H9 (cell line): Measurements from ENCODE around the gene ADSS1. TPM values are rescaled to one million over a fixed set of nuclear protein-coding genes. Genes with fewer than 3 reads are reported as not detected.

Experiments
- DNase-seq: peaks from one replicate; pipeline ENCODE4 v3.0.0-alpha.2; 2017
- H2AFZ ChIP-seq: one replicate; pipeline ENCODE4 v1.6.1; 2013; ENCODE audit warnings: mild to moderate bottlenecking, low read length, control low read depth, moderate library complexity
- H2AK5ac ChIP-seq: 2 replicates; pipeline ENCODE4 v1.6.1; 2013; ENCODE audit warnings: low read length, control low read depth, mixed read lengths; ENCODE audit not compliant: insufficient read length
- H2BK120ac ChIP-seq: one replicate; pipeline ENCODE4 v1.6.1; 2013; ENCODE audit warnings: low read depth, mild to moderate bottlenecking, low read length, control low read depth, inconsistent platforms; ENCODE audit not compliant: poor library complexity, severe bottlenecking
- H2BK12ac ChIP-seq: 2 replicates; pipeline ENCODE4 v1.6.1; 2013; ENCODE audit warnings: low read length, control low read depth, mixed read lengths, low read depth; ENCODE audit not compliant: insufficient read length
- H2BK15ac ChIP-seq: 2 replicates; pipeline ENCODE4 v1.6.1; 2013; ENCODE audit warnings: low read depth, low read length, control low read depth
- H2BK20ac ChIP-seq: one replicate; pipeline ENCODE4 v1.6.1; 2013; ENCODE audit warnings: low read depth, mild to moderate bottlenecking, low read length, control low read depth, inconsistent platforms; ENCODE audit not compliant: poor library complexity, severe bottlenecking
- H2BK5ac ChIP-seq: 2 replicates; pipeline ENCODE4 v1.6.1; 2013; ENCODE audit warnings: low read length, control low read depth, mixed read lengths; ENCODE audit not compliant: insufficient read length
- H3K14ac ChIP-seq: 2 replicates; pipeline ENCODE4 v1.6.1; 2013; ENCODE audit warnings: low read length, control low read depth; ENCODE audit not compliant: insufficient read depth
- H3K18ac ChIP-seq: 2 replicates; pipeline ENCODE4 v1.6.1; 2013; ENCODE audit warnings: low read depth, mild to moderate bottlenecking, mixed read lengths, low read length, control low read depth; ENCODE audit not compliant: insufficient read length
- H3K23ac ChIP-seq: 2 replicates; pipeline ENCODE4 v1.6.1; 2013; ENCODE audit warnings: low read length, control low read depth, mixed read lengths, low read depth; ENCODE audit not compliant: insufficient read length
- H3K23me2 ChIP-seq: 2 replicates; pipeline ENCODE4 v1.6.1; 2013; ENCODE audit warnings: low read depth, mild to moderate bottlenecking, mixed read lengths, low read length, control low read depth; ENCODE audit not compliant: insufficient read length, poor library complexity, severe bottlenecking
- H3K27ac ChIP-seq: 2 replicates; pipeline ENCODE4 v1.5.1; 2013; ENCODE audit warnings: low read length, control low read depth, mixed read lengths, low read depth; ENCODE audit not compliant: insufficient read length
- H3K27me3 ChIP-seq: 2 replicates; pipeline ENCODE4 v1.6.1; 2013; ENCODE audit warnings: low read length, control low read depth, inconsistent platforms; ENCODE audit not compliant: insufficient read depth
- H3K4ac ChIP-seq: 2 replicates; pipeline ENCODE4 v1.6.1; 2013; ENCODE audit warnings: low read depth, mild to moderate bottlenecking, control low read depth, inconsistent platforms, low read length, moderate library complexity
- H3K4me1 ChIP-seq: 2 replicates; pipeline ENCODE4 v1.6.1; 2013; ENCODE audit warnings: low read length, control low read depth, inconsistent platforms; ENCODE audit not compliant: insufficient read depth
- H3K4me2 ChIP-seq: 2 replicates; pipeline ENCODE4 v1.6.1; 2013; ENCODE audit warnings: low read length, control low read depth, mixed read lengths; ENCODE audit not compliant: insufficient read length, insufficient read depth
- H3K56ac ChIP-seq: 2 replicates; pipeline ENCODE4 v1.6.1; 2013; ENCODE audit warnings: low read depth, mild to moderate bottlenecking, mixed read lengths, low read length, control low read depth; ENCODE audit not compliant: insufficient read length
- H3K79me1 ChIP-seq: 2 replicates; pipeline ENCODE4 v1.6.1; 2013; ENCODE audit warnings: low read depth, mild to moderate bottlenecking, moderate library complexity, low read length, control low read depth, inconsistent platforms; ENCODE audit not compliant: insufficient read depth, poor library complexity, severe bottlenecking
- H3K79me2 ChIP-seq: 2 replicates; pipeline ENCODE4 v1.6.1; 2013; ENCODE audit warnings: low read length, control low read depth, inconsistent platforms; ENCODE audit not compliant: insufficient read depth
- H3K9ac ChIP-seq: 2 replicates; pipeline ENCODE4 v1.6.1; 2013; ENCODE audit warnings: low read length, control low read depth, mixed read lengths; ENCODE audit not compliant: insufficient read length; ENCODE audit errors: extremely low read depth
- H3K9me3 ChIP-seq: one replicate; pipeline ENCODE4 v1.6.1; 2013; ENCODE audit warnings: low read depth, low read length, inconsistent platforms; ENCODE audit not compliant: control insufficient read depth
- H3T11ph ChIP-seq: one replicate; pipeline ENCODE4 v1.6.1; 2013; ENCODE audit warnings: mild to moderate bottlenecking, low read length, control low read depth, inconsistent platforms
- H4K20me1 ChIP-seq: one replicate; pipeline ENCODE4 v1.6.1; 2013; ENCODE audit not compliant: control insufficient read depth, insufficient read length, insufficient read depth
- H4K5ac ChIP-seq: 2 replicates; pipeline ENCODE4 v1.6.1; 2013; ENCODE audit warnings: low read depth, mild to moderate bottlenecking, mixed read lengths, low read length, control low read depth; ENCODE audit not compliant: insufficient read length
- H4K8ac ChIP-seq: replicated peaks from 2 replicates; pipeline ENCODE4 v1.6.1; 2013; ENCODE audit warnings: low read length, control low read depth, mixed read lengths, low read depth; ENCODE audit not compliant: insufficient read length
- H4K91ac ChIP-seq: 2 replicates; pipeline ENCODE4 v1.6.1; 2013; ENCODE audit warnings: low read depth, mild to moderate bottlenecking, moderate library complexity, mixed read lengths, low read length, control low read depth; ENCODE audit not compliant: insufficient read length
- H3K27ac Mint-ChIP-seq, 3 experiments: 2 replicates in 2 of 3; 3 replicates in 1 of 3; pipeline ENCODE4 v1.8.0; 2020 to 2021; ENCODE audit warnings: mixed read lengths in 3 of 3, mild to moderate bottlenecking in 1 of 3, moderate library complexity in 1 of 3
- H3K27me3 Mint-ChIP-seq: 2 replicates; pipeline ENCODE4 v1.8.0; 2021; ENCODE audit warnings: low read depth, mild to moderate bottlenecking, moderate library complexity, mixed read lengths
- H3K36me3 Mint-ChIP-seq, 3 experiments: 2 replicates in 2 of 3; 3 replicates in 1 of 3; pipeline ENCODE4 v1.8.0; 2020 to 2021; ENCODE audit warnings: low read depth in 3 of 3, mixed read lengths in 3 of 3; ENCODE audit not compliant: insufficient read depth in 1 of 3
- H3K4me1 Mint-ChIP-seq, 2 experiments: 2 replicates each; pipeline ENCODE4 v1.8.0; 2020; ENCODE audit warnings: mixed read lengths in 2 of 2
- H3K4me3 Mint-ChIP-seq, 2 experiments: 2 replicates in 1 of 2; 3 replicates in 1 of 2; pipeline ENCODE4 v1.8.0; 2020 to 2021; ENCODE audit warnings: mild to moderate bottlenecking in 2 of 2, mixed read lengths in 2 of 2, moderate library complexity in 1 of 2
- H3K9me3 Mint-ChIP-seq, 2 experiments: 2 replicates in 1 of 2; 3 replicates in 1 of 2; pipeline ENCODE4 v1.8.0; 2020; ENCODE audit warnings: mild to moderate bottlenecking in 2 of 2, mixed read lengths in 2 of 2, moderate library complexity in 1 of 2
- WGBS: extraction: QIAGEN DNeasy Blood & Tissue Kit; methylation state at CpG from one replicate; pipeline ENCODE4 v1.1.7; 2013; ENCODE audit warnings: missing lambda C conversion rate, low lambda C conversion rate, mixed read lengths; ENCODE audit not compliant: insufficient read length; ENCODE audit errors: extremely low coverage; 5-methylcytosine and 5-hydroxymethylcytosine counted together
- total RNA-seq: library from RNA; stranded (reverse); gene quantifications from 2 replicates; pipeline ENCODE4 v1.2.1, GENCODE V29; 2021
- TF ChIP-seq, protein P1 (sequence below): fragments of 200-600 bp; sonication (generic); conservative IDR thresholded peaks from 3 replicates; pipeline ENCODE4 v1.8.0; 2021; ENCODE audit warnings: antibody characterized with exemption, mild to moderate bottlenecking

Gene ADSS1
- total RNA-seq, 1 experiment from 2014 or later: 8.5 TPM

DNA sequence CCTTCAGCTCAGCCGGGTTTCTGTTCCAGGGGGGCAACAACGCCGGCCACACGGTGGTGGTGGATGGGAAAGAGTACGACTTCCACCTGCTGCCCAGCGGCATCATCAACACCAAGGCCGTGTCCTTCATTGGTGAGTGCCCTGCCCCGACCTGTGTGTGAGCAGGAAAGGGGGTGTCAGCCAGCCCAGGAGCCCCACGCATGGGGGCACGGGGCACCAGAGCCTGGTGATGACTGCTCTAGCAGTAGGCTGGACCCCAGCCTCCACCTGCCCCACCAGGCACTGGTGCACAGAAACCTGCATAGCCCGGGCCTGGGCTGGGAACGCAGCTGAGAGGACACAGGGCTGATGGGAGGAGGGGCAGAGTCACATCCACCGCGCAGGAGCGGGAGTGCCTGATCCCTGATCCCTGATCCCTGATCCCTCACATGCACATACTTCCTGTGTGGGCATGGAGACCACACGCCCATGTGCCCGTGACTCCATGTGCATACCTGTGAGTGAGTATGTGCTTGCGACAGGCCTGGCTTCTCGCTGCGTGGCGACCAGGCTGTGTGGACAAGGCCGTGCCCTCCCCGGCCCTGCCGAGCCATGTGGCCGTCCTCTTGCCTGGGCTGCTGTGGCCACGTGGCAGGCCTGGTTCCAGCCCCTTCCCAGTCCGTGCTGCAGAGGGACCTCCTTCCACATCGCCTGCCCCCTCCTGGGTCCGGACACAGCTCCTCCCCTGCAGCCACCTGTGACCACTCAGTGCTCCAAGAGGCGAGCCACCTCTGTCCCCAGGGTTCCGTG, 11.2 kb downstream of the ADSS1 start:
- Histone ChIP-seq H3K4me1 (no peaks in the 10 kb centered on the region), H3K23me2 (no peaks in the 10 kb centered on the region), H3K18ac (no peak overlapping the region), H2AFZ (no peak overlapping the region), H3K27me3 (no peaks in the 10 kb centered on the region), H3K14ac (no peak overlapping the region), H4K8ac (no peak overlapping the region), H2BK15ac (no peak overlapping the region), H3K23ac (no peak overlapping the region), H2BK120ac (no peak overlapping the region), H3K9ac (no peak overlapping the region), H4K91ac (no peak overlapping the region), H4K5ac (no peak overlapping the region), H2AK5ac (no peak overlapping the region), H3K79me1 (no peaks in the 10 kb centered on the region), H3T11ph (no peak overlapping the region), H3K4me2 (no peak overlapping the region), H2BK5ac (no peak overlapping the region), H3K27ac (no peak overlapping the region), H3K9me3 (no peaks in the 10 kb centered on the region), H3K4ac (no peak overlapping the region), H2BK20ac (no peak overlapping the region), H3K56ac (no peak overlapping the region), H2BK12ac (no peak overlapping the region), H4K20me1 (no peaks in the 10 kb centered on the region), H3K79me2 (no peaks in the 10 kb centered on the region)
- no peak overlapping the region for H3K27ac Mint-ChIP-seq
- peaks cover 2 to 4% (median 3%) of the 10 kb centered on the region in 3 experiments; a peak in 5 of 7 replicates for H3K36me3 Mint-ChIP-seq
- TF ChIP-seq, protein P1, sequence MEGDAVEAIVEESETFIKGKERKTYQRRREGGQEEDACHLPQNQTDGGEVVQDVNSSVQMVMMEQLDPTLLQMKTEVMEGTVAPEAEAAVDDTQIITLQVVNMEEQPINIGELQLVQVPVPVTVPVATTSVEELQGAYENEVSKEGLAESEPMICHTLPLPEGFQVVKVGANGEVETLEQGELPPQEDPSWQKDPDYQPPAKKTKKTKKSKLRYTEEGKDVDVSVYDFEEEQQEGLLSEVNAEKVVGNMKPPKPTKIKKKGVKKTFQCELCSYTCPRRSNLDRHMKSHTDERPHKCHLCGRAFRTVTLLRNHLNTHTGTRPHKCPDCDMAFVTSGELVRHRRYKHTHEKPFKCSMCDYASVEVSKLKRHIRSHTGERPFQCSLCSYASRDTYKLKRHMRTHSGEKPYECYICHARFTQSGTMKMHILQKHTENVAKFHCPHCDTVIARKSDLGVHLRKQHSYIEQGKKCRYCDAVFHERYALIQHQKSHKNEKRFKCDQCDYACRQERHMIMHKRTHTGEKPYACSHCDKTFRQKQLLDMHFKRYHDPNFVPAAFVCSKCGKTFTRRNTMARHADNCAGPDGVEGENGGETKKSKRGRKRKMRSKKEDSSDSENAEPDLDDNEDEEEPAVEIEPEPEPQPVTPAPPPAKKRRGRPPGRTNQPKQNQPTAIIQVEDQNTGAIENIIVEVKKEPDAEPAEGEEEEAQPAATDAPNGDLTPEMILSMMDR: no peak
- DNase-seq: no peak
- H3K9me3 Mint-ChIP-seq: no peaks in the 10 kb centered on the region
- no peak overlapping the region for H3K4me3 Mint-ChIP-seq
- H3K27me3 Mint-ChIP-seq: peaks cover 12% of the 10 kb centered on the region
- peaks cover 0 to 3% of the 10 kb centered on the region in 2 experiments; a peak in 1 of 4 replicates for H3K4me1 Mint-ChIP-seq
- WGBS: no CpG with 5 or more reads among the region's 31 CpGs
